Ishikawa (cell line): ENCODE results near the gene NOA1.

Source experiments
- CEBPB ChIP-seq: IDR thresholded peaks from 2 replicates; pipeline ENCODE4 v1.6.1; 2012
- CREB1 ChIP-seq: IDR thresholded peaks from 2 replicates; pipeline ENCODE4 v1.6.1; 2012; ENCODE audit warnings: low read depth
- EGR1 ChIP-seq: IDR thresholded peaks from 2 replicates; pipeline ENCODE4 v1.6.1; 2012
- EP300 ChIP-seq: IDR thresholded peaks from 2 replicates; pipeline ENCODE4 v1.6.1; 2012; ENCODE audit warnings: borderline replicate concordance
- FOXM1 ChIP-seq: IDR thresholded peaks from 2 replicates; pipeline ENCODE4 v1.6.1; 2012; ENCODE audit warnings: low read depth, borderline replicate concordance
- MAX ChIP-seq: IDR thresholded peaks from 2 replicates; pipeline ENCODE4 v1.6.1; 2012
- NFIC ChIP-seq: IDR thresholded peaks from 2 replicates; pipeline ENCODE4 v1.6.1; 2012
- RAD21 ChIP-seq: IDR thresholded peaks from 2 replicates; pipeline ENCODE4 v1.6.1; 2012; ENCODE audit warnings: low read depth
- REST ChIP-seq: IDR thresholded peaks from 2 replicates; pipeline ENCODE4 v1.6.1; 2012; ENCODE audit warnings: low read depth, mild to moderate bottlenecking
- TAF1 ChIP-seq: IDR thresholded peaks from 2 replicates; pipeline ENCODE4 v1.6.1; 2012; ENCODE audit warnings: low read depth, mild to moderate bottlenecking
- TCF12 ChIP-seq: IDR thresholded peaks from 2 replicates; pipeline ENCODE4 v1.6.1; 2012; ENCODE audit warnings: low read depth
- TEAD4 ChIP-seq: IDR thresholded peaks from 2 replicates; pipeline ENCODE4 v1.6.1; 2012
- YY1 ChIP-seq: IDR thresholded peaks from 2 replicates; pipeline ENCODE4 v1.6.1; 2012; ENCODE audit warnings: low read depth
- ZBTB7A ChIP-seq: IDR thresholded peaks from 2 replicates; pipeline ENCODE4 v1.6.1; 2012; ENCODE audit warnings: low read depth
- TF ChIP-seq, protein P1 (sequence below): IDR thresholded peaks from 2 replicates; pipeline ENCODE4 v1.6.1; 2012

Gene NOA1

DNA sequence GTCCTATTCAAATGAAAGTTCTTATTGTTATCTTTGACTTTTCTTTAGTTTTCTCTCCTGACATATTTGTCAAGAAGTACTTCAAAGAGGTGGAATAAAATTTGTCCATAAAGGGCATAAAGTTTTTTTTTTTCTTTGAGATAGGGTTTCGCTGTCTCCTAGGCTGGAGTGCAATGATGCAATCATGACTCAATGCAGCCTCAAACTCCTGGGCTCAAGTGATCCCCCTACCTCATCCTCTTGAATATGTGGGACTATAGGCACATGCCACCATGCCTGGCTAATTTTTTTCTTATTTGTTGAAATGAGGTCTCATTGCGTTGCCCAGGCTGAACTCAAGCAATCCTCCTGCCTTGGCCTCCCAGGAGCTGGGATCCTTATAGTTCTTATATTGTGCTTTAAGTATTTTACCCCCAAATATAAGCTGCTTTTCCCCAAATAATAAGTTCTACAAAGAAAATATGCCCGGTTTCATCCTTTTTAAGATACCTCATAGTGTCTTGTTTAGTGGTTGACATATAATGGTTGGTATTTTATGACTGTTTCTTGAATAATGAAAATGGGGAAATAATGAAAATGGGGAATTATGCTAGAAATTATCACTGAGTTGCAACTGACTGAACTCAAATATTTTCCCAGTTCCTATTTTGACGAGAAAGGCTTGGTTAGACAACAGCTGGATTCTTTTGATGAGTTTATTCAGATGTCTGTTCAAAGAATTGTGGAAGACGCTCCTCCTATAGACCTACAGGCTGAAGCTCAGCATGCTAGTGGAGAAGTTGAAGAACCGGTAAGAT is 12.9 kb upstream of the NOA1 start:
- TF ChIP-seq NFIC (no peak), FOXM1 (no peak), TEAD4 (no peak), TAF1 (no peak)

DNA sequence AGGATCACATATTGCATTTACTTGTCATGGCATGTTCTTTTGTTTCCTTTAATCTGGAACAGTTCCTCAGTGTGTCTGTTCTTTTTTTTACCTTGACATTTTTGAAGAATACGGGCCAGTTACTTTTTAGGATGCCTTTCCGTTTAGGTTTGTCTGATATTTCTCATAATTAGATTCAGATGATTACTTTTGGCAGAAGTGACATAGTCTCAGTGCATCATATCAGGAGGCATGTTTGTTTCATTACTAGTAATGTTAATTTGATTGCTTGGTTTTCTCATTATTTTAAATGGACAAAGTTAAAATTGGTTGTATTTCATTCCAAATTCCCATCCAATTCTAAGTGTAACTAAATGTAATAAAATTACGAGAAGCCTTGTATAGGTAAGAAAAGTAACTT is 9.5 kb upstream of the NOA1 start:
- no peak for TF ChIP-seq FOXM1
- TF ChIP-seq CREB1 = no peak
- TF ChIP-seq CEBPB = no peak
- no peak for TF ChIP-seq TEAD4
- no peak for TF ChIP-seq TAF1

DNA sequence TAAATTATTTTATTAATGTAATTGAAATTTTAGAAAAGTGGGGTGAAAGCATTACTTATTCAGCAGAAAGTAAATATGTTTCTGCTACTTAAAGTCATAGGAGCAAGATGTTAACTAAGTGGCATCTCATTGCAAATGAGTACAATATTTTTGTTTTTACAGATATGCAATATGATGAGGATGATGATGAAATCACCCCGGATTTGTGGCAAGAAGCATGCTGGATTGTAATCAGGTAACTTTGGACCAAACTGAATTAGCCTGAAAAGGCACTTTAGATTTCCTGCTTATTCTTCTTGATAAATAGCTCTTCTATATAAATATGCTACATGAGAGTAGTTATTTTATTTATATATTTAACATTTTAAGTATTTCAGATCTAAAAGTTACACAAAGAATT is 8.8 kb upstream of the NOA1 start:
- TF ChIP-seq MAX (no peak), CEBPB (no peak), TCF12 (no peak), CREB1 (no peak), EGR1 (no peak), FOXM1 (no peak), ZBTB7A (no peak), REST (no peak), TEAD4 (no peak), YY1 (no peak), RAD21 (no peak), NFIC (no peak), TAF1 (no peak), EP300 (no peak)
- TF ChIP-seq, protein P1, sequence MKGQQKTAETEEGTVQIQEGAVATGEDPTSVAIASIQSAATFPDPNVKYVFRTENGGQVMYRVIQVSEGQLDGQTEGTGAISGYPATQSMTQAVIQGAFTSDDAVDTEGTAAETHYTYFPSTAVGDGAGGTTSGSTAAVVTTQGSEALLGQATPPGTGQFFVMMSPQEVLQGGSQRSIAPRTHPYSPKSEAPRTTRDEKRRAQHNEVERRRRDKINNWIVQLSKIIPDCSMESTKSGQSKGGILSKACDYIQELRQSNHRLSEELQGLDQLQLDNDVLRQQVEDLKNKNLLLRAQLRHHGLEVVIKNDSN = no peak

- TF ChIP-seq CREB1 (no peak), EGR1 (no peak), TEAD4 (no peak), NFIC (no peak), REST (no peak), ZBTB7A (no peak), RAD21 (no peak), TCF12 (no peak), YY1 (no peak), CEBPB (no peak), FOXM1 (no peak), TAF1 (no peak), MAX (no peak), EP300 (no peak)
- TF ChIP-seq, protein P1 = no peak
These were observed 4.4 kb upstream of the NOA1 start for GRCh38 chr4:56981795-56982201.

GRCh38 chr4:56979421-56980072 is 2.1 kb upstream of the NOA1 start:
- TF ChIP-seq NFIC (no peak), YY1 (no peak), FOXM1 (no peak), CEBPB (no peak), ZBTB7A (no peak), MAX (no peak), TCF12 (no peak), REST (no peak)
- TF ChIP-seq, protein P1 = no peak
